HEK293T (cell line): ENCODE measurements around the gene CAPZA1.

Experiments
- CTCF ChIA-PET: fragments of 350-600 bp; formaldehyde crosslinking; extraction: SDS; loops from one replicate; lab custom pipeline; 2021; ENCODE audit warnings: antibody characterized with exemption, inconsistent platforms; lab: Yijun Ruan, JAX
- POLR2A ChIA-PET: fragments of 350-600 bp; formaldehyde crosslinking; extraction: SDS; loops from one replicate; lab custom pipeline; 2020; ENCODE audit warnings: antibody characterized with exemption, inconsistent platforms; lab: Yijun Ruan, JAX
- DNase-seq: peaks from one replicate; pipeline ENCODE4 v3.0.0; 2012; ENCODE audit warnings: mixed read lengths; ENCODE audit errors: extremely low spot score
- ARNT ChIP-seq: fragments of 450-650 bp; IDR thresholded peaks from 2 replicates; pipeline ENCODE4 v1.6.1; 2017; ENCODE audit warnings: mild to moderate bottlenecking
- BHLHE40 ChIP-seq: fragments of 450-650 bp; IDR thresholded peaks from 2 replicates; pipeline ENCODE4 v1.6.1; 2016; ENCODE audit warnings: mild to moderate bottlenecking, moderate library complexity, borderline replicate concordance
- CTBP1 ChIP-seq: fragments of 450-650 bp; IDR thresholded peaks from 2 replicates; pipeline ENCODE4 v1.6.1; 2016; ENCODE audit warnings: borderline replicate concordance
- ELF4 ChIP-seq: fragments of 450-650 bp; IDR thresholded peaks from 2 replicates; pipeline ENCODE4 v1.6.1; 2017; ENCODE audit warnings: antibody characterized with exemption
- FOXA1 ChIP-seq: fragments of 450-650 bp; IDR thresholded peaks from 2 replicates; pipeline ENCODE4 v1.6.1; 2016; ENCODE audit warnings: mild to moderate bottlenecking
- FOXK2 ChIP-seq: fragments of 450-650 bp; IDR thresholded peaks from 2 replicates; pipeline ENCODE4 v1.6.1; 2016; ENCODE audit warnings: mild to moderate bottlenecking
- FOXM1 ChIP-seq: fragments of 450-650 bp; IDR thresholded peaks from 2 replicates; pipeline ENCODE4 v1.6.1; 2017; ENCODE audit warnings: mild to moderate bottlenecking, borderline replicate concordance
- HDGF ChIP-seq: fragments of 450-650 bp; IDR thresholded peaks from 2 replicates; pipeline ENCODE4 v1.6.1; 2017; ENCODE audit warnings: antibody characterized with exemption, borderline replicate concordance
- L3MBTL2 ChIP-seq: fragments of 450-650 bp; conservative IDR thresholded peaks from 2 replicates; pipeline ENCODE4 v1.6.1; 2016; ENCODE audit warnings: mild to moderate bottlenecking
- LEF1 ChIP-seq: fragments of 450-650 bp; IDR thresholded peaks from 2 replicates; pipeline ENCODE4 v1.6.1; 2017; ENCODE audit warnings: mild to moderate bottlenecking, borderline replicate concordance
- NFRKB ChIP-seq: fragments of 450-650 bp; IDR thresholded peaks from 2 replicates; pipeline ENCODE4 v1.6.1; 2016; ENCODE audit warnings: mild to moderate bottlenecking, moderate library complexity
- SP1 ChIP-seq: fragments of 450-650 bp; IDR thresholded peaks from 2 replicates; pipeline ENCODE4 v1.6.1; 2017
- SUZ12 ChIP-seq: fragments of 450-650 bp; IDR thresholded peaks from 2 replicates; pipeline ENCODE4 v1.6.1; 2016; ENCODE audit warnings: mild to moderate bottlenecking
- TARDBP ChIP-seq: fragments of 450-650 bp; IDR thresholded peaks from 2 replicates; pipeline ENCODE4 v1.6.1; 2016
- ZNF384 ChIP-seq: fragments of 450-650 bp; IDR thresholded peaks from 2 replicates; pipeline ENCODE4 v1.6.1; 2016
- TF ChIP-seq, protein P1 (sequence below): fragments of 450-650 bp; IDR thresholded peaks from 2 replicates; pipeline ENCODE4 v1.6.1; 2016

The CAPZA1 gene

DNA sequence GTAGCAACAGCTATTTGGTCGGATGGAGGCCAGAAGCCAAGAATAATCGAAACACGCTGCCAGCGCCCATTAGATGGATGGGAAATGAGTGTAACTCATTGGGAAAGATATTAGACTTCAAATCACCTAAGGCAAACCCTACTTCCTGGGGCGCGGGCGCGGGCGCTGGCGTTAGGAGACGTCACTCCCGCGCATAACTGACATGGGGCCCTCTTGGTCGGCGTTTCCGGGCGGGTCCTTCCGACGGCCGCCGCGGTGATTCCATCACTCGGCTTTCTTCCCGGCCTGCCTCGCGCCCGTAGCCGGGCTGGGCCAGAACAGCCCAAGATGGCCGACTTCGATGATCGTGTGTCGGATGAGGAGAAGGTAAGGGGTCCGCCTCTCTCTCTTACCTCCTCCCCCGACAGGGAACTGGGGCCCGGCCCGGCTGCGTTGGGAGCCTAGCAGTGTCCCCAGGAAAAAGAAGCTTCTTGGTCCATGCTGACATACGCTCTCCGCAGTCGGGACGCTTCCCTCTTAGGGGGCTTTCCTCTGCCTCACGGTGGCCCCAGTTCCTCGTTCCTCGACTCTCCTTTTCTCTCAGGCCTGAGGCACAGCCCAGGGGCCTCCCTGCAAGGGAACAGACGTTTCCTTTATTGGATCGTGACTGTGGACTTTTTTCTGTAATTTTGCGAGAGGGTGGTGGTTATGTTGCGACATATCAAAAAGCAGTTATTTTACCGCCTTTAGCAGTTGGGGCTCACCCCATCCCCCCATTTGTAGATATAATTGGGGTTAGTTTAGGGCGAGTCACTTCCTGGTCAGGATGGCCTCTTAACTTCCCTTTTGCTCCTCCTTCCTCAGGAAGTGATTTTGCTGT, at the start of gene CAPZA1:
Gene CAPZA1, plus strand, starts transcription at position 315 of the 859 bp plus-strand sequence. Its CDS starts 13 bp downstream, at position 328.
- CTCF ChIA-PET = no interaction called here
- POLR2A ChIA-PET = interaction anchor here (0.6 to 2.5 kb wide), 26 partner anchors 9 to 276 kb away, joined by 3 to 22 read pairs (median 5); partner anchors contain the start of genes MOV10 and RHOC
- DNase-seq = peak; percentile 94
- TF ChIP-seq TARDBP (no peak), SUZ12 (no peak), ZNF384 (no peak), BHLHE40 (no peak), ELF4 (peak; percentile 71), SP1 (no peak), L3MBTL2 (peak; percentile 92), CTBP1 (no peak), ARNT (no peak), FOXA1 (no peak), NFRKB (no peak; the same call in 1 of the 2 replicates), FOXM1 (no peak), FOXK2 (no peak)
- TF ChIP-seq, protein P1, sequence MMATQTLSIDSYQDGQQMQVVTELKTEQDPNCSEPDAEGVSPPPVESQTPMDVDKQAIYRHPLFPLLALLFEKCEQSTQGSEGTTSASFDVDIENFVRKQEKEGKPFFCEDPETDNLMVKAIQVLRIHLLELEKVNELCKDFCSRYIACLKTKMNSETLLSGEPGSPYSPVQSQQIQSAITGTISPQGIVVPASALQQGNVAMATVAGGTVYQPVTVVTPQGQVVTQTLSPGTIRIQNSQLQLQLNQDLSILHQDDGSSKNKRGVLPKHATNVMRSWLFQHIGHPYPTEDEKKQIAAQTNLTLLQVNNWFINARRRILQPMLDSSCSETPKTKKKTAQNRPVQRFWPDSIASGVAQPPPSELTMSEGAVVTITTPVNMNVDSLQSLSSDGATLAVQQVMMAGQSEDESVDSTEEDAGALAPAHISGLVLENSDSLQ = peak; percentile 95

DNA sequence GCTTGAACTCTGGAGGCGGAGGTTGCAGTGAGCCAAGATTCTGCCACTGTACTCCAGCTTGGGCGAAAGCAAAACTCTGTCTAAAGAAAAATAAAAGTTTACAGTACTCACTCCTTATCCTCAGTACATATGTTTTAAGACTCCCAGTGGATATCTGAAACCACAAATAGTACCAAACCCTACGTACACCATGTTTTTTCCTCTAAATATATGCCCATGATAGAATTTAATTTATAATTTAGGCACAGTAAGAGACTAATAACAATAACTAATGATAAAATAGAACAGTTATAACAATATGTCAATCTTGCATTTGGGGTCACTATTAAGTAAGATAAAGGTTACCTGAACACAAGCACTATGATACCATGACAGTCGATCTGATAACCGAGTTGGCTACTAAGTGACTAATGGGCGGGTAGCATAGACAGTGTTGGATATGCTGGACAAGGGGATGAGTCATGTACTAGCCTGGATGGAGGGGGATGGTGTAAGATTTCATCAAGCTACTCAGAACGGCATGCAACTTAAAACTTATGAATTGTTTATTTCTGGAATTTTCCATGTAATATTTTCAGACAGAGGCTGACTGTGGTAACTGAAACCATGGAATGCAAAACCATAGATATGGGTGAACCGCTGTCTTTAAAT, 44.4 kb upstream of the CAPZA1 start:
- ChIA-PET POLR2A (interaction anchor here (0.9 kb wide), 1 partner anchor 14 kb away, joined by 3 read pairs; no protein-coding TSS in a partner anchor), CTCF (no interaction called here)
- TF ChIP-seq ZNF384 = no peak
- TF ChIP-seq LEF1 = no peak
- TF ChIP-seq FOXA1 = no peak
- TF ChIP-seq ELF4 = no peak
- no peak for TF ChIP-seq BHLHE40
- TF ChIP-seq, protein P1 = no peak
- TF ChIP-seq HDGF = no peak
- no peak for TF ChIP-seq FOXM1
- TF ChIP-seq TARDBP = no peak
- no peak for TF ChIP-seq FOXK2
- no peak for TF ChIP-seq ARNT
- TF ChIP-seq NFRKB = no peak
- no peak for TF ChIP-seq L3MBTL2
- TF ChIP-seq SP1 = no peak
- no peak for TF ChIP-seq SUZ12
- TF ChIP-seq CTBP1 = no peak
- no peak for DNase-seq

DNA sequence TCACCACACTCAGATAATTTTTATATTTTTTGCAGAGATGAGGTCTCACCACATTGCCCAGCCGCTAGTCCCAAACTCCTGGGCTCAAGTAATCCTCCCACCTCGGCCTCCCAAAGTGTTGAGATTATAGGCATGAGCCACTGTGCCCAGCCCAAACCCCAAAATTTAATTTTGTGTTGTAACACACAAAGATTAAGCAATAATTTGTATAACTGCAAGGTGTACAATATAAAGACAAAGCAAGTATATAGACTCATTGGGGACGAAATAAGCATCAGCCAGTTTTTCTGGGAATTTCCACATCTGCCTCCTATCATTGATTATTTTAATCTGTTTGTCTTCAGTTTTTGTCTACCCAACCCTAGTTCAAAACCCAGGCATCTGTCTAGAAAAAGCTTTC, 43.4 kb upstream of the CAPZA1 start:
- TF ChIP-seq ELF4 = no peak
- TF ChIP-seq SP1 = no peak
- TF ChIP-seq CTBP1 = no peak
- TF ChIP-seq FOXK2 = no peak
- TF ChIP-seq LEF1 = no peak
- no peak for TF ChIP-seq NFRKB
- TF ChIP-seq TARDBP = no peak
- TF ChIP-seq SUZ12 = no peak
- TF ChIP-seq FOXA1 = no peak
- TF ChIP-seq ARNT = no peak
- TF ChIP-seq L3MBTL2 = no peak
- no peak for TF ChIP-seq FOXM1
- DNase-seq = no peak
- ChIA-PET CTCF (no interaction called here), POLR2A (interaction anchor here (0.9 kb wide), 1 partner anchor 14 kb away, joined by 3 read pairs; no protein-coding TSS in a partner anchor)

DNA sequence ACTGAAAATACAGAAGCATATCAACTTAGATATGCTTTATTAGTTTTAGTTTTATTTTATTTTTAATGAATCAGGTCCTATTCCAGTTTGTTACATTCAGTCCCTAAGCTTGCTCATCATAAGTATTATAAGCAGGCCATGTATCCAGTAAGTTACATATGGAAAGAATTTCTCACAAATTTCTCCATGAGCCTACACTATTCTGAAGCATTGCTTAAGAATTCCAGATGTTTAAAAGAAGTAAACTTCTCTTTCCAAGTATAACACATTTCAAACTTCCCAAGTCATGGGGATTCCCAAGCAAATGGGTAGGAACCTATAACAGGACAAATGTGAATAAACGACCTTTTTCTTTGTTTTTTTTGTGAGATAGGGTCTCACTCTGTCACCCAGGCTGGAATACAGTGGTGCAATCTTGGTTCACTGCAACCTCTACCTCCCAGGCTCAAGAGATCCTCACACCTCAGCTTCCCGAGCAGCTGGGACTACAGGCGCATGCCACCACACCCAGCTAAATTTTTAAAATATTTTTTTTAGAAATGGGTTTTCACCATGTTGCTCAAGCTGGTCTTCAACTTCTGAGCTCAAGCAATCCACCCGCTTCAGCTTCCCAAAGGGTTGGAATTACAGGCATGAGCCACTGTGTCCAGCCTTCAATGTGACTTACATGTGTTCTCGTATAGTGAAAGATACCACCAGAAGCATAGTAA, 39.7 kb upstream of the CAPZA1 start:
- ChIA-PET POLR2A (no interaction called here), CTCF (no interaction called here)
- no peak for DNase-seq
- TF ChIP-seq LEF1 (no peak), L3MBTL2 (no peak), HDGF (no peak), NFRKB (no peak), FOXK2 (no peak)
- TF ChIP-seq, protein P1 = no peak

DNA sequence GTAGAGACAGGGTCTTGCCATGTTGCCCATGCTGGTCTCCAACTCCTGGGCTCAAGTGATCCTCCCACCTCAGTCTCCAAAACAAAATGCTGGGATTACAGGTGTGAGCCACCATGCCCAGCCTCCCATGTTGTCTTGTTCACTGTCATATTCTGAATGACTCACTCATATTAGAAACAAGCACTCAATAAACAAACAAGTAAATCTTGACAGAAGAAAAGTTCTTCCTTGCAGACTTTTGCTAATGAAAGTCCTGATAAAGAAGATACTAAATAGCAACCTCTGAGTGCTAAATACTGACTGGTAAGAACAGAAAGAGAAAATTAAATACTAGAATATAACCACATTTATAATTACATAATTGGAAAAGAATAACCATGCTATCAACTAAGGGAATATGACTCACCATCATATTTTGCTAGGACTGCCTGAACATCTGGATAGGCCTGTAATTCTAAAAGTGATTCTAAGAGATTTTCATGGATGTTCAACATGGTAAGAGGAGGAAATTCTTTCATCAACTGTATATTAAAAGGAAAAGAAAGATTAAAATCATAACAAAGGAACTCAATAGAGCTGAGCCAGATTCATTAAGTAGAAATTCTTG, 37.9 kb upstream of the CAPZA1 start:
- ChIA-PET CTCF (no interaction called here), POLR2A (no interaction called here)
- TF ChIP-seq, protein P1 = no peak
- no peak for TF ChIP-seq ARNT
- no peak for TF ChIP-seq LEF1
- no peak for TF ChIP-seq SP1
- no peak for TF ChIP-seq ELF4
- no peak for TF ChIP-seq TARDBP
- TF ChIP-seq SUZ12 = no peak
- TF ChIP-seq FOXK2 = no peak
- TF ChIP-seq FOXM1 = no peak
- no peak for TF ChIP-seq L3MBTL2
- TF ChIP-seq HDGF = no peak
- TF ChIP-seq FOXA1 = no peak
- TF ChIP-seq ZNF384 = no peak
- TF ChIP-seq CTBP1 = no peak
- no peak for TF ChIP-seq BHLHE40
- no peak for TF ChIP-seq NFRKB
- no peak for DNase-seq
